ENCODE results near the gene MICAL3.

The MICAL3 gene

GRCh38 chr22:17896586-17896985 is 127.8 kb downstream of the MICAL3 start:
- Histone ChIP-seq H3K4me1 (ENCODE audit: control insufficient read depth, insufficient read depth, low read length) (peaks cover 17% of the 10 kb centered on the region), H3K4me3 (ENCODE audit: low read length in 2 of 2) (peak overlapping the region in 1 of 2 donors; percentile 35), H3K27me3 (ENCODE audit: control insufficient read depth in 1 of 2, insufficient read depth in 2 of 2, low read length in 2 of 2) (no peaks in the 10 kb centered on the region), H3K9ac (ENCODE audit: low read length in 2 of 2) (peak overlapping the region in 1 of 2 donors; percentile 13), H3K9me3 (ENCODE audit: control insufficient read depth in 2 of 2, low read length in 2 of 2) (no peaks in the 10 kb centered on the region), H3K27ac (ENCODE audit: low read length) (peak overlapping the region; percentile 62), H3K36me3 (ENCODE audit: control insufficient read depth in 2 of 2, insufficient read depth in 2 of 2, low read length in 2 of 2) (peaks cover 43 to 48% of the 10 kb centered on the region in 2 donors)

- Histone ChIP-seq H3K9me3 (ENCODE audit: control insufficient read depth in 2 of 2, low read length in 2 of 2) (no peaks in the 10 kb centered on the region), H3K27ac (ENCODE audit: low read length) (no peak overlapping the region), H3K4me1 (ENCODE audit: control insufficient read depth, insufficient read depth, low read length) (peaks cover 36% of the 10 kb centered on the region), H3K4me3 (ENCODE audit: low read length in 2 of 2) (no peak overlapping the region), H3K36me3 (ENCODE audit: control insufficient read depth in 2 of 2, insufficient read depth in 2 of 2, low read length in 2 of 2) (peaks cover 27 to 35% of the 10 kb centered on the region in 2 donors), H3K27me3 (ENCODE audit: control insufficient read depth in 1 of 2, insufficient read depth in 2 of 2, low read length in 2 of 2) (no peaks in the 10 kb centered on the region), H3K9ac (ENCODE audit: low read length in 2 of 2) (no peak overlapping the region)
Measured at GRCh38 chr22:17893900-17894535, 130.3 kb downstream of the MICAL3 start.

GRCh38 chr22:17892376-17892775 is 132.0 kb downstream of the MICAL3 start:
- peak overlapping the region; percentile 50 for H3K27ac ChIP-seq (ENCODE audit: low read length)
- H3K9ac ChIP-seq (ENCODE audit: low read length in 2 of 2), result no peak overlapping the region
- peaks cover 34 to 38% of the 10 kb centered on the region in 2 donors for H3K36me3 ChIP-seq (ENCODE audit: control insufficient read depth in 2 of 2, insufficient read depth in 2 of 2, low read length in 2 of 2)

GRCh38 chr22:17891481-17892167 is 132.7 kb downstream of the MICAL3 start:
- peaks cover 30% of the 10 kb centered on the region for H3K4me1 ChIP-seq (ENCODE audit: control insufficient read depth, insufficient read depth, low read length)
- peak overlapping the region in 1 of 2 donors; percentile 8 for H3K4me3 ChIP-seq (ENCODE audit: low read length in 2 of 2)
- no peaks in the 10 kb centered on the region for H3K9me3 ChIP-seq (ENCODE audit: control insufficient read depth in 2 of 2, low read length in 2 of 2)
- H3K9ac ChIP-seq (ENCODE audit: low read length in 2 of 2), result peak overlapping the region in 1 of 2 donors; percentile 11
- H3K36me3 ChIP-seq (ENCODE audit: control insufficient read depth in 2 of 2, insufficient read depth in 2 of 2, low read length in 2 of 2), result peaks cover 39 to 42% of the 10 kb centered on the region in 2 donors
- peak overlapping the region; percentile 50 for H3K27ac ChIP-seq (ENCODE audit: low read length)
- no peaks in the 10 kb centered on the region for H3K27me3 ChIP-seq (ENCODE audit: control insufficient read depth in 1 of 2, insufficient read depth in 2 of 2, low read length in 2 of 2)

More at GRCh38 chr22:17892376-17892775, 132.0 kb downstream of the MICAL3 start:
- Histone ChIP-seq H3K27me3 (ENCODE audit: control insufficient read depth in 1 of 2, insufficient read depth in 2 of 2, low read length in 2 of 2) (no peaks in the 10 kb centered on the region), H3K9me3 (ENCODE audit: control insufficient read depth in 2 of 2, low read length in 2 of 2) (no peaks in the 10 kb centered on the region), H3K4me1 (ENCODE audit: control insufficient read depth, insufficient read depth, low read length) (peaks cover 36% of the 10 kb centered on the region), H3K4me3 (ENCODE audit: low read length in 2 of 2) (no peak overlapping the region)

GRCh38 chr22:17890892-17891291 is 133.5 kb downstream of the MICAL3 start:
- Histone ChIP-seq H3K27ac (ENCODE audit: low read length) (peak overlapping the region; percentile 50), H3K4me1 (ENCODE audit: control insufficient read depth, insufficient read depth, low read length) (peaks cover 27% of the 10 kb centered on the region), H3K4me3 (ENCODE audit: low read length in 2 of 2) (no peak overlapping the region), H3K9me3 (ENCODE audit: control insufficient read depth in 2 of 2, low read length in 2 of 2) (no peaks in the 10 kb centered on the region), H3K36me3 (ENCODE audit: control insufficient read depth in 2 of 2, insufficient read depth in 2 of 2, low read length in 2 of 2) (peaks cover 43 to 46% of the 10 kb centered on the region in 2 donors), H3K27me3 (ENCODE audit: control insufficient read depth in 1 of 2, insufficient read depth in 2 of 2, low read length in 2 of 2) (no peaks in the 10 kb centered on the region), H3K9ac (ENCODE audit: low read length in 2 of 2) (peak overlapping the region; percentile 7 to 47)

GRCh38 chr22:17890245-17890671 is 134.1 kb downstream of the MICAL3 start:
- peak overlapping the region; percentile 38 for H3K27ac ChIP-seq (ENCODE audit: low read length)
- H3K4me1 ChIP-seq (ENCODE audit: control insufficient read depth, insufficient read depth, low read length), result peaks cover 27% of the 10 kb centered on the region
- H3K4me3 ChIP-seq (ENCODE audit: low read length in 2 of 2), result no peak overlapping the region
- H3K27me3 ChIP-seq (ENCODE audit: control insufficient read depth in 1 of 2, insufficient read depth in 2 of 2, low read length in 2 of 2), result no peaks in the 10 kb centered on the region
- H3K9me3 ChIP-seq (ENCODE audit: control insufficient read depth in 2 of 2, low read length in 2 of 2), result no peaks in the 10 kb centered on the region
- peaks cover 49% of the 10 kb centered on the region in 2 donors for H3K36me3 ChIP-seq (ENCODE audit: control insufficient read depth in 2 of 2, insufficient read depth in 2 of 2, low read length in 2 of 2)
- peak overlapping the region in 1 of 2 donors; percentile 47 for H3K9ac ChIP-seq (ENCODE audit: low read length in 2 of 2)

- Histone ChIP-seq H3K9ac (ENCODE audit: low read length in 2 of 2) (no peak overlapping the region), H3K27ac (ENCODE audit: low read length) (no peak overlapping the region), H3K4me3 (ENCODE audit: low read length in 2 of 2) (no peak overlapping the region), H3K9me3 (ENCODE audit: control insufficient read depth in 2 of 2, low read length in 2 of 2) (no peaks in the 10 kb centered on the region), H3K27me3 (ENCODE audit: control insufficient read depth in 1 of 2, insufficient read depth in 2 of 2, low read length in 2 of 2) (no peaks in the 10 kb centered on the region), H3K4me1 (ENCODE audit: control insufficient read depth, insufficient read depth, low read length) (peaks cover 27% of the 10 kb centered on the region), H3K36me3 (ENCODE audit: control insufficient read depth in 2 of 2, insufficient read depth in 2 of 2, low read length in 2 of 2) (peaks cover 47 to 53% of the 10 kb centered on the region in 2 donors)
Measured at GRCh38 chr22:17888855-17889254, 135.5 kb downstream of the MICAL3 start.

GRCh38 chr22:17888439-17888838 is 135.9 kb downstream of the MICAL3 start:
- no peak overlapping the region for H3K27ac ChIP-seq (ENCODE audit: low read length)
- H3K27me3 ChIP-seq (ENCODE audit: control insufficient read depth in 1 of 2, insufficient read depth in 2 of 2, low read length in 2 of 2), result no peaks in the 10 kb centered on the region
- H3K9ac ChIP-seq (ENCODE audit: low read length in 2 of 2), result no peak overlapping the region

GRCh38 chr22:17884893-17885292 is 139.5 kb downstream of the MICAL3 start:
- peaks cover 61 to 64% of the 10 kb centered on the region in 2 donors for H3K36me3 ChIP-seq (ENCODE audit: control insufficient read depth in 2 of 2, insufficient read depth in 2 of 2, low read length in 2 of 2)

More at GRCh38 chr22:17888439-17888838, 135.9 kb downstream of the MICAL3 start:
- no peak overlapping the region for H3K4me3 ChIP-seq (ENCODE audit: low read length in 2 of 2)
- H3K4me1 ChIP-seq (ENCODE audit: control insufficient read depth, insufficient read depth, low read length), result peaks cover 27% of the 10 kb centered on the region
- H3K9me3 ChIP-seq (ENCODE audit: control insufficient read depth in 2 of 2, low read length in 2 of 2), result no peaks in the 10 kb centered on the region
- H3K36me3 ChIP-seq (ENCODE audit: control insufficient read depth in 2 of 2, insufficient read depth in 2 of 2, low read length in 2 of 2), result peaks cover 43 to 49% of the 10 kb centered on the region in 2 donors

GRCh38 chr22:17884084-17884483 is 140.3 kb downstream of the MICAL3 start:
- Histone ChIP-seq H3K4me1 (ENCODE audit: control insufficient read depth, insufficient read depth, low read length) (no peaks in the 10 kb centered on the region), H3K27ac (ENCODE audit: low read length) (no peak overlapping the region), H3K4me3 (ENCODE audit: low read length in 2 of 2) (no peak overlapping the region), H3K9ac (ENCODE audit: low read length in 2 of 2) (no peak overlapping the region), H3K36me3 (ENCODE audit: control insufficient read depth in 2 of 2, insufficient read depth in 2 of 2, low read length in 2 of 2) (peaks cover 69 to 72% of the 10 kb centered on the region in 2 donors), H3K27me3 (ENCODE audit: control insufficient read depth in 1 of 2, insufficient read depth in 2 of 2, low read length in 2 of 2) (no peaks in the 10 kb centered on the region), H3K9me3 (ENCODE audit: control insufficient read depth in 2 of 2, low read length in 2 of 2) (no peaks in the 10 kb centered on the region)

More at GRCh38 chr22:17884893-17885292, 139.5 kb downstream of the MICAL3 start:
- H3K9me3 ChIP-seq (ENCODE audit: control insufficient read depth in 2 of 2, low read length in 2 of 2), result no peaks in the 10 kb centered on the region
- no peaks in the 10 kb centered on the region for H3K27me3 ChIP-seq (ENCODE audit: control insufficient read depth in 1 of 2, insufficient read depth in 2 of 2, low read length in 2 of 2)
- no peak overlapping the region for H3K9ac ChIP-seq (ENCODE audit: low read length in 2 of 2)
- no peak overlapping the region for H3K4me3 ChIP-seq (ENCODE audit: low read length in 2 of 2)
- H3K4me1 ChIP-seq (ENCODE audit: control insufficient read depth, insufficient read depth, low read length), result peaks cover 3% of the 10 kb centered on the region
- H3K27ac ChIP-seq (ENCODE audit: low read length), result no peak overlapping the region
